ENCODE results near the gene SMOC1.
"Not testable (repeated sequence)": the region's sequence is repeated elsewhere in the genome, so short reads cannot be mapped to it uniquely, and the experiment has no call there.

The SMOC1 gene

DNA sequence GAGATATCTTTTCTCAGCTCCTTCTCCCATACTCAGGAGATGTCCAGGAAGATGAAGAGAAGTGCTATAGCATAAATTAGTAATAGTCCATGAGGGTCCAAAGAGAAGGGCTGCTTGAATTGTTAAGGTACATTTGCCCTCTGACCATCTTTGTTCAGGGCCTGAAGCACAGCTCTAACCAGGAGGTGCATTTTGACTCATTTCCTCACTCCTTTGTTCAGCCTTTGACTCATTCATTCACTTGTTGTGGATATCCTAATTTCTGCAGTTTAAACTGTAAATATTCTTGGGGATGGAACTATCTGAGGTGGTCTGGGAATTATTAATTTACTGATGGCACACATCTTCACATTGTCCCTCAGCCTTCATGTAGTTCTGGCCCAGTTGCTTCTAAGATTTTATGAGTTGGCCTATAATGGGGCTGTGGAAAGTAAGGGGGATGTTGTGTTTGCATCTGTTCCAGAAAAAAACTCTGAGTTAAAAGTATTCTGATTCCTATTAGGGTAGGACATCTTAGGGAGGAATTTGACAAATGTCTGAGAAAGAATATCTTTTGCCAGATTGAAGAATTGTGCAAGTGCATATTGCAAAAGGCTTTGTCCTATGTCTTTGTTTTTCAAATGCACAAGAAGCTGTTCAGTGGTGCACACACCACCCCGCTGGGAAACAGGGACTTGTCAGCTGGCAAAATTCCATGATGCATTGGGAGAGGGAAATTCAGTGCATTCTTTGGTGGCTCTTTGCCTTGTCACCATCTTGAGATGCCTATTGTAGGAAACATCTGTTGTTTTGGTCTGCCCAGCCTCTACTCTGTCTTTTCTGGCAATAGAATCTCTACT is 22.1 kb downstream of the SMOC1 start:
- peak; percentile 54 for DNase-seq (ENCODE audit: low spot score)

GRCh38 chr14:69903046-69903445 is 23.8 kb downstream of the SMOC1 start:
- not testable (repeated sequence) for DNase-seq (ENCODE audit: low spot score)

- DNase-seq (ENCODE audit: low spot score) = no peak
These were observed 25.0 kb downstream of the SMOC1 start for GRCh38 chr14:69904246-69904645.

GRCh38 chr14:69906201-69906600 is 27.0 kb downstream of the SMOC1 start:
- no peak for DNase-seq (ENCODE audit: low spot score)

GRCh38 chr14:69909826-69910550 is 30.8 kb downstream of the SMOC1 start:
- DNase-seq (ENCODE audit: low spot score) = no peak

DNA sequence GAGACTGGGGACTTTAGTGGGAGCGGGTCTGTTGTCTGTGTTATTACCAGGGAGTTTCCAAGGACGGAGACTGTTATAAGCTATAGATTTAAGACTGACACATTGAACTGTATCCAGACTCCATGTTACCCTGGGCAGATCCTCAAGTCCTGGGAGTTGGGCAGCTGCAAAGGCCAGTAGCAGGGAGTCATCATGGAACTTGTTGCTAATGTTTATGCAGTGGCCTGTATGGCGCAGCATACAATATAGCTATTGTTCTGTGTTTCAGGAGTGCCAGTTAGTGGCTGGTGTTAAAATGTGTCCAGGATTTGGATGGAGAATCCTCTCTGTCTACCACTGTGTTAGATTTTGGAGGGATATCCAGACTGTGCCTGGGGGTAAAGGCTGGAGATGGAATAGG is 31.7 kb downstream of the SMOC1 start:
- DNase-seq (ENCODE audit: low spot score) = peak; percentile 96

- no peak for DNase-seq (ENCODE audit: low spot score)
These were observed 34.5 kb downstream of the SMOC1 start for GRCh38 chr14:69913686-69914085.

DNA sequence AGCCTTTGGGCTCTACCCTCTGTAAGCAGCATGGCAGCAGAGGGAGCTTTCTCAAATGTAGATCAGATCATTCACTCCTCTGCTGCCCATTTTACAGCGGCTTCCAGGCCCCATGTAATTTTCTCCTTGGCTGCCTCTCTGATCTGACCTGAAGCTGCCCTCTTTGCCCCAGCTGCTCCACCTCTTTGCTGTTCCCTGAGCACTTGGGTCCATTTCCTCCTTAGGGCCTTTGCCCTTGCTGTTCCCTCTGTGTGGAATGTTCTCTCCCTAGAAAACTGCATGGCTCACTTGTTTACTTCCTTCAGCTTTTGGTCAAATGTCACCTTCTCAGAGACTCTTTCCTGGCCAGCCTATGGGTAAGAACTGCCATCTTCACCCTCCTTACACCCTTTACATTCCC is 37.2 kb downstream of the SMOC1 start:
- no peak for DNase-seq (ENCODE audit: low spot score)

GRCh38 chr14:69917287-69917686 is 38.1 kb downstream of the SMOC1 start:
- no peak for DNase-seq (ENCODE audit: low spot score)

DNA sequence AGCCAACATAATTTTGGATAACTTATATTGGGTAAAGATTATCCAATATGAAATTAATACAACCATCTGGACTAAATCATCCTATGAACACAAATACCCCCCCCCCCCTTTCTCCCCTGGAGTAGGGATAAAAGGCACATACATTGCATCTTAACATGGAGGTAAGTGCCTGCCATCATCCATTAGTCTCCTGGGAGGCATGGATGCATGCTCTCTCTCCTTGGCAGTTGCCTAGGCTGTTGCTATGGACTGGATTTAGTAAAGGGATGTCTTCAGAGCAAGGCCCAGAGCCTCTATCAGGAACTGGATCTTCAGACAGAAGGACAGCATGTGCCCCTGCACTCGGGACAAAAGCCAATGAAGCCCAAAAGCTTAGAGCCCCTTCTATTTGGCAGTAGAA is 40.6 kb downstream of the SMOC1 start:
- no peak for DNase-seq (ENCODE audit: low spot score)

DNA sequence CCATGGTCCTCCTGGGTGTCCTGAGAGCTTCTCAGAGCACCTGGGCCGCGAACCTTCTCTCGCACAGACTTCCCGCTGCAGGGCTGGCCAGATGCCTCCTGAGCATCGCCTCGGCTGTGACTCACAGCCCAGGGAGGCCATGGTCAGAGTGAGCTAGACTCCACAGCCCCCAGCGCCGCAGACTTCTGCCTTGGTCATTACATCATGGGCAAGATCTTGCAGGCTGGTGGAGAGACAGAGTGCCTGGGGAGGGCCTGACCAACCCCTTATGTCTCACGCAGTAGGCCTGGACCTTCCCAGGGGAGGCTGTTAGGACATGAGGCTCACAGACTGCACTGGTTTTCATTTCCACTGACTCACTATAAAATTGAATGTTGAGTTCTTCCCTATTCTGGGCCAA is 41.8 kb downstream of the SMOC1 start:
- no peak for DNase-seq (ENCODE audit: low spot score)

DNA sequence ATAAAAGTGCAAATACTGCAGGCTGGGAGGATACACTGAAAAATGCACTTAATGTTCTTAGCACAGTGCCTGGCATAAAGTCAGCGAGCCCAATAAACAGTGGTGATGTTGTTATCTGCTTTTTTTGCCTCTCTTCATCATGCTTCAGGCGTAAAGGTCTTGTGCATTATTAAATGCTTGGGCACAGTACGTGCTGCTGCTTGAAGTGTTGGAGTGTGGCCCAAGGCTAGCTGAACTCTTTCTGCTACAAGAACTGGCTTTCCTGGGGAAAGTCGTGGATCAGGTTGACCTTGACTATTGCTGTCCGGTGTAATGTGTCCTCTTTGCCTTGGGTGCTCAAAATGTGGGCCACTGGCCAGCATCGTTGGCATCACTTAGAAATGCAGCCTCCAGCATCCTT is 43.0 kb downstream of the SMOC1 start:
- DNase-seq (ENCODE audit: low spot score) = peak; percentile 67

GRCh38 chr14:69924201-69924600 is 45.0 kb downstream of the SMOC1 start:
- DNase-seq (ENCODE audit: low spot score) = no peak

- no peak for DNase-seq (ENCODE audit: low spot score)
These were observed 48.9 kb downstream of the SMOC1 start for GRCh38 chr14:69928111-69928523.

DNA sequence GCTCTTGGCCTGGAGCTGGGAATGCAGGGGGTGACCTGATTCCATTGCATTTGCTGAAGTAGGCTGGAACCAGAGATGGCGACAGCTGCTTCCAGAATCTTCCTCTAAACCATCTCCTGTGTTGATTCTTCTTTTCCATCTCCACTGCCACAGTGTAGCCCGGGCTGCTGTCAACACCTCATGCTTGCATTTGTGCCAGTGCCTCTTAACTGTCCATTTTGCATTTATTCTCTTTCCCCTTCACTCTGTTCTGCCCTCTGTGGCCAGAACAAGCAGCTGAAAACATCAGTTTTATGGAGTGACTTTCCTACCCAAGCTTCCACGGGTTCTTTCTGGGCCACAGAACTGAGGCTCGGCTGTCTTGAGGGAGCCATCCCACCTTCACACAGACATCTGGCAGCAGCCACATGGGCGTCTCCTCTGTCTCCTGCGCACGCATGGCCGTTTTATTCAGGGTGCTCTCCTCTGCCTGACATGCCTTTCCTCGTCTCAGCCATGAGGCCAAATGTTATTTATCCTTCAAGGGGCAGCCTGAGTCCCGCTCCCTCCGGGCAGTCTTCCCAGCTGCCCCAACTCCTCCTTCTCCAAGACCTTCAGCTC is 51.7 kb downstream of the SMOC1 start:
- no peak for DNase-seq (ENCODE audit: low spot score)

DNA sequence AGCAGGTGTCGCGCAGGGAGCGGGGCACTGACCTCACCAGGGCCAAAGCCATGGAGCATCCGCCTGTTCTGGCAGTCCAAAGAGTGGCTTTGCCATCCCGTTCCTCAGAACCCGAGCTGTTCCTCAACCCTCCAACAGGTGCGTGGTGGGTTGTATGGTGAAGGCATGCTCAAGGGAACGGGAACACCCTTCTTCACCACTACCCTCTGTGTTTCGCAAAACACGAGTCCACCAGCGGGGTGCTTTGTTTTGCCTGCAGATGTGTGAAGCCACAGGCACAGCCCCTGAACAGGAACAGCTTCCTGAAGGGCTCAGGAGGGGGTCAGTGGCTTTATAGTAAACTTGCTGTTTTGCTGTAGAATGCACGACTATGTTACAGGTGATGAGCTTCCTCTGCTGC is 52.7 kb downstream of the SMOC1 start:
- no peak for DNase-seq (ENCODE audit: low spot score)

- DNase-seq (ENCODE audit: low spot score) = no peak
These were observed 53.2 kb downstream of the SMOC1 start for GRCh38 chr14:69932391-69932790.

GRCh38 chr14:69933623-69934275 is 54.5 kb downstream of the SMOC1 start:
- DNase-seq (ENCODE audit: low spot score) = no peak

- DNase-seq (ENCODE audit: low spot score) = no peak
These were observed 58.3 kb downstream of the SMOC1 start for GRCh38 chr14:69937367-69938081.

DNA sequence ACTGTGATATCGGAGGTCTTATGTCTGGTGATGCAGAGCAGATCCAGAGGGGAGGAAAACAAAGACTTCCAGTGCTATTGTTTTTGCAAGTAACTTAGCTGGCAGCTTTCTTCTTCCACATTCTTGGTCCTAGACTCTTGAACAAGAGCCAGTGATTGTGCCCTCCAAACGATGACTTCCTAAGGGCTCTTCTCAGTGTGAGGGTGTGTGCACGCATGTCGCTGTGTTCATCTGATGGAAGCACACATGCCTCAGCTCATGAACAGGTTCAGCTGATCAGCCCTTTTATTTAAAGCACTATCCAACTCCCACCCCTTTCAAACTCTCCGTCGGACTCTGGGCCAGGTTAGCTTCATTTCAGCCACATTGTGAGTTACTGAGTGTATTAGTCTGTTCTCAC is 59.5 kb downstream of the SMOC1 start:
- no peak for DNase-seq (ENCODE audit: low spot score)

DNA sequence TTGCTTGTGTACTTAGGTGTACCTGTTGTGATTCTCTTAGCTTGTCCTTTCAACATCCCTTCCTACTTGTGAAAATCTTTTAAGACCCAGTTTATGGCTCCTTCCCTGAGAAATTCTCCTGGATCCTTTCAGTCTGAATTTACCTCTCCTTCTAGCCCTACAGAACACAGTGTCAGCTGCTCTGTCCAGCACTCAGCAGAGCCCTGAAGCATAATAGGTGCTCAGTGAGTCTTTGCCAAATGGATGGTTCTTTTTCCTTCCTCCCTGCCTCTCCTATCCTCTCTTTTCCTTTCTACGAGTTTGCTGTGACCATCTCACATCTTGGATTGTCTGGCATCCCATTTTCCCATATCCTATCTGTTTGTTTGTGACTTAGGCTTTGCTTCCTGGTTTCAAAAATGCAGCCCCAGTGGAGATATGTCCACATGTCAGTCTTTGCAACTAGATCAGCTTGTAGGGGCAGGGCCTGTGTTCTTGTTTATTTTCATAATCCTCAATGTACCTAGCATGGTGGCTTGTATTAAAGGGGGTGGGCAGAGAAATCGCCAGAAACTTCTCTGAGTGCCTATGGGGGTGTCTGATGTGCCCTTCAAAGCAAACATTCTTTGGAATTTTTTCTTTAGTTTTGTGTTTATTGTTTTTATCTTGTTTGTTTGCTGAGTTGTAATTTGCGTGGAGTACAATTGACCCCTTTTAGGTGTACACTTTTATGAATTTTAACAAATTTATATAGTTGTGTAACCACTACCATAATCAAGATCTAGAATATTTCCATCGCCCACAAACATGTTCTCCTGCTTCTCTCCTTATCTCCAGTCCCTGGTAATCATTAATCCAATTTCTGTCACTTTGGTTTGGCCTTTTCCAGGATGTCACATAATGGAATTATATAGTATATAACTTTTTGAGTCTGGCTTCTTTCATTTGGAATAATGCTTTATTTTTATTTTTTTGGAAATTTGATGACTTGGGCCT is 62.8 kb downstream of the SMOC1 start:
- no peak for DNase-seq (ENCODE audit: low spot score)
